ENCODE data around the gene CHMP4A.
A peak's percentile ranks its signal among the peaks of the same experiment; 100 is the strongest.
"Not testable (repeated sequence)": the region's sequence is repeated elsewhere in the genome, so short reads cannot be mapped to it uniquely, and the experiment has no call there.

CHMP4A gene

GRCh38 chr14:24233538-24233866 lies 20.2 kb upstream of the CHMP4A start:
- Histone ChIP-seq H3K9me3 (replicated peaks in 1 of 11) (no peaks in the 10 kb centered on the region), H3K4me1 (peaks cover 31 to 72% (median 47%) of the 10 kb centered on the region in 10 experiments), H3K27ac (peak overlapping the region; percentile 70 to 90 (median 85); a peak in 20 of 22 replicates), H3K27me3 (no peaks in the 10 kb centered on the region), H3K9ac (peak overlapping the region; percentile 78 to 92 (median 89)), H3K36me3 (peaks cover 45 to 61% (median 50%) of the 10 kb centered on the region in 11 experiments), H4K20me1 (peaks cover 0 to 18% (median 9%) of the 10 kb centered on the region in 11 experiments; a peak in 13 of 22 replicates), H3K4me3 (peak overlapping the region; percentile 72 to 93 (median 86)), H3K4me2 (peak overlapping the region; percentile 84 to 100 (median 98))
- TF ChIP-seq Cebpa-rat (IDR thresholded peaks at IDR 0.05), result no peak

DNA sequence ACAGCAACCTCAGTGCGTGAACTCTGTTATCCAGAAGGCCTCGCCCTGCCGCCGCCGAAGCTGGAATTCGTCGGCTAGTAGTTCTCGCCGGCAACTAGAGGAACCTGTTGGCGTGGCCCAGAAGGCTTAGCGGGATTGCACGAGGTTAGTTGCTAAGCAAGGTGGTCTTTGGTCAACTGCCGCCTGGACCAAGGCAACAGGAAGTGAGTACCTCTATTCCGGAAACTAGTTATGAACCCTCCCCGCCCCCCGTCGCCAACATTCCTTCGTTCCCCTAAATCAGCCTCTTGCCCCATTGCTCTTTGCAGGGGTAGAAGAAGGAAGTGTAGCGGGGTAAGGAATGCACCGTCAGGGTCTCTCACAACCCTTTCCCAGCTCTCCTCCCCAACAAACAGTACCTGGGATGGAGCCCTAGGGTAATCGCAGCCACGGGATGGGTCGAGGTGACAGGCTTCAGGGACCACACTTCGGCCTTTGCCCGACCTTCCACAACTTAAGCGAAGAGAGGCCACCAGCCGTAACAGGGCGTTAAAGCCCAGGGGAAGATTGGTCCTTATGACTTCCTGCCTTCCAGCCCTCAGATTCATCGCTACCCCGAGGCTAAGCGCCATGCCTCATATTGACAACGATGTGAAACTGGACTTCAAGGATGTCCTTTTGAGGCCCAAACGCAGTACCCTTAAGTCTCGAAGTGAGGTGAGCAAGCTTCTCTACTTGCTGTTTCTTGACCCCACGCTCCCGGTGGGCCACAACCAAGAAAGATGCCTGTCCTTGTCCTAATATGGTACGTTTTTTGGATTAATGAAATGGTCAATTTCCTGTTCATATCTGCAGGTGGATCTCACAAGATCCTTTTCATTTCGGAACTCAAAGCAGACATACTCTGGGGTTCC lies 19.6 kb upstream of the CHMP4A start, which contains the start of gene GMPR2:
GMPR2 (plus strand) TSS at position 285 of the 893 bp plus-strand sequence; CDS start at position 610, 325 bp downstream.
- no peak for TF ChIP-seq Cebpa-rat (IDR thresholded peaks at IDR 0.05)
- Histone ChIP-seq H4K20me1 (peaks cover 0 to 15% (median 7%) of the 10 kb centered on the region in 11 experiments; a peak in 11 of 22 replicates), H3K27ac (peak within 1 kb of the TSS; percentile 70 to 90 (median 85)), H3K4me1 (peaks cover 27 to 72% (median 42%) of the 10 kb centered on the region in 10 experiments), H3K27me3 (no peaks in the 10 kb centered on the region), H3K4me3 (peak within 1 kb of the TSS; percentile 72 to 93 (median 86)), H3K36me3 (peaks cover 45 to 61% (median 50%) of the 10 kb centered on the region in 11 experiments), H3K9me3 (replicated peaks in 1 of 11) (no peaks in the 10 kb centered on the region), H3K9ac (peak within 1 kb of the TSS; percentile 78 to 92 (median 89)), H3K4me2 (peak within 1 kb of the TSS; percentile 92 to 100 (median 98))

DNA sequence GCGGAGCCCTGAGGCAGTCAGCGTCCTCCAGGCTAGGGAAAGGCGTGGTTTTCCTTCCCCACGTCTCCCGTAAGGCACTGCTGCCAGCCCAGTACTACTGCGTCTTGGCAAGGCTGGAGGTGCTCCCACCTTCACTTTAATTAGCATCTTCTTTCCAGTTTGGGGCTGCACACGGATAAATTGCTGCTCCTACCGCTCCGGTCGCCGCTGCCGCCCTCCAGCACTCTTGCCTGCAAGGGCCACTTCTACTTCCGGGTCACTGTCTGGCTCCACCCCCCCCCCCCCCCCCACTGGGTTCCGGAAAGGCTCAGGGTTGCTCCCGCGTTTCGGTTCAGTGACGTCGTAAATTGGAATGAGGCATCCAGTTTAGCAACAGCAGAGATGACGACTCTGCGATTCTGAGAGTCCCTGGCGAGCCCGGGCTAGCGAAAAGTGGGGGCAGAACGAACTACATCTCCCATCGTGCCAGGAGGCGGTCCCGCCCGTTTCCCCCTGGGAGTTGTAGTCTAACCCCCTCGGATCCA lies 18.9 kb upstream of the CHMP4A start, which contains the start of gene NEDD8:
NEDD8 (minus strand) TSS at position 247 of the 524 bp plus-strand sequence; CDS start at position 147, 100 bp downstream.
- TF ChIP-seq Cebpa-rat (IDR thresholded peaks at IDR 0.05), result no peak
- Histone ChIP-seq H3K36me3 (peaks cover 41 to 61% (median 50%) of the 10 kb centered on the region in 11 experiments), H3K4me3 (peak within 1 kb of the TSS; percentile 72 to 93 (median 86))

GRCh38 chr14:24231263-24232120 lies 18.2 kb upstream of the CHMP4A start:
- H3K9ac ChIP-seq, result peak overlapping the region; percentile 78 to 92 (median 89)
- H3K36me3 ChIP-seq, result peaks cover 34 to 61% (median 44%) of the 10 kb centered on the region in 11 experiments
- TF ChIP-seq Cebpa-rat (IDR thresholded peaks at IDR 0.05), result no peak
- H3K9me3 ChIP-seq (replicated peaks in 1 of 11), result no peaks in the 10 kb centered on the region
- H3K4me2 ChIP-seq, result peak overlapping the region; percentile 85 to 100 (median 97)
- peaks cover 0 to 23% (median 8%) of the 10 kb centered on the region in 11 experiments; a peak in 9 of 22 replicates for H4K20me1 ChIP-seq
- H3K27me3 ChIP-seq, result no peaks in the 10 kb centered on the region
- peak overlapping the region; percentile 72 to 93 (median 86) for H3K4me3 ChIP-seq
- H3K27ac ChIP-seq, result peak overlapping the region; percentile 70 to 90 (median 85)
- peaks cover 27 to 70% (median 39%) of the 10 kb centered on the region in 10 experiments for H3K4me1 ChIP-seq

More for the DNA sequence above, 18.9 kb upstream of the CHMP4A start, which contains the start of gene NEDD8:
- Histone ChIP-seq H3K4me2 (peak within 1 kb of the TSS; percentile 92 to 100 (median 98)), H3K27me3 (no peaks in the 10 kb centered on the region), H3K9me3 (replicated peaks in 1 of 11) (no peaks in the 10 kb centered on the region), H3K4me1 (peaks cover 27 to 68% (median 39%) of the 10 kb centered on the region in 10 experiments), H3K27ac (peak within 1 kb of the TSS; percentile 70 to 90 (median 85)), H4K20me1 (peaks cover 0 to 16% (median 7%) of the 10 kb centered on the region in 11 experiments; a peak in 10 of 22 replicates), H3K9ac (peak within 1 kb of the TSS; percentile 78 to 92 (median 89))

DNA sequence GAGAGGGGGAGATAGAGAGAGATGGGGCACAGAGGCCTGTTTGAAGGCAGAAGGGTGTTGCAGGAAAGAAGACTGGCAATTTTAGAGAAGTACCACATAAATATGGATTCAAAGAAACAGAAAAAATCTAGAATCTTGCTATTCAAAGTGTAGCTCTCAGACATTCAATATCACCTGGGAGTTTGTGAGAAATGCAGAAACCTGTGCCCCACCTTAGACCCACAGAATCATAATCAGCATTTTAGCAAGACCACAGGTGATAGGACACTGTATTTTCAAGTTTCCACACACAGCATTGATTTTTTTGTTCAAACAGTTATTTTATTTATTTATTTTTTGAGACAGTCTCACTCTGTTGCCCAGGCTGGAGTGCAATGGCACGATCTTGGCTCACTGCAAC lies 15.6 kb upstream of the CHMP4A start:
- TF ChIP-seq Cebpa-rat (IDR thresholded peaks at IDR 0.05), result no peak
- no peaks in the 10 kb centered on the region for H3K27me3 ChIP-seq
- H3K4me3 ChIP-seq, result no peak overlapping the region
- peaks cover 20 to 58% (median 39%) of the 10 kb centered on the region in 11 experiments; a peak in 21 of 22 replicates for H3K36me3 ChIP-seq
- 0 out of 22 replicates have a peak overlapping the region, but pooled peaks of 1 of the 11 experiments have one; percentile 48 for H3K9ac ChIP-seq
- H3K4me1 ChIP-seq, result peaks cover 17 to 52% (median 22%) of the 10 kb centered on the region in 10 experiments
- H4K20me1 ChIP-seq, result peaks cover 0 to 42% (median 22%) of the 10 kb centered on the region in 11 experiments; a peak in 11 of 22 replicates
- no peak overlapping the region for H3K27ac ChIP-seq
- H3K4me2 ChIP-seq, result no peak overlapping the region
- H3K9me3 ChIP-seq (replicated peaks in 1 of 11), result no peaks in the 10 kb centered on the region

GRCh38 chr14:24226473-24226872 lies 13.2 kb upstream of the CHMP4A start:
- H3K4me2 ChIP-seq, result no peak overlapping the region
- H3K9me3 ChIP-seq (replicated peaks in 1 of 11), result no peaks in the 10 kb centered on the region
- H3K4me3 ChIP-seq, result no peak overlapping the region
- peaks cover 20 to 58% (median 39%) of the 10 kb centered on the region in 11 experiments for H3K36me3 ChIP-seq
- no peak for TF ChIP-seq Cebpa-rat (IDR thresholded peaks at IDR 0.05)
- peaks cover 7 to 44% (median 12%) of the 10 kb centered on the region in 10 experiments; a peak in 19 of 20 replicates for H3K4me1 ChIP-seq
- peaks cover 0 to 52% (median 24%) of the 10 kb centered on the region in 11 experiments; a peak in 14 of 22 replicates for H4K20me1 ChIP-seq
- H3K27me3 ChIP-seq, result no peaks in the 10 kb centered on the region
- H3K9ac ChIP-seq, result no peak overlapping the region
- H3K27ac ChIP-seq, result no peak overlapping the region

DNA sequence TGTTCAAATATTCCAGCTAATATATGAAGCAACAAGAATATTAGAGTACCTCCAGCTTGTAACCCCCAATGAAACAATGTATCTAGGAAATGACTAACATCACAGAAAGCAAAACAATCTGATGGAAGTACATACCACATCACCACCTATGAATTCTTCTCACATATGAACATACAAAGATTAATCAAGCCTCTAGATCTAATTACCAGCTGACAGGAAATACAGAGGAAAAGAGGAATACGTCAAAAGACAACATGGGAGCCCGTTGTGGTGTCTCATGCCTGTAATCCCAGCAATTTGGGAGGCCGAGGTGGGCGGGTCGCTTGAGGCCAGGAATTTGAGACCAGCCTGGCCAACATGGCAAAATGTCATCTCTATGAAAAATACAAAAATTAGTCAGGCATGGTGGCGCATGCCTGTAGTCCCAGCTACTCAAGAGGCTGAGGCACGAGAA lies 11.4 kb upstream of the CHMP4A start:
- Histone ChIP-seq H3K4me3 (no peak overlapping the region), H3K36me3 (peaks cover 20 to 59% (median 44%) of the 10 kb centered on the region in 11 experiments), H3K27ac (no peak overlapping the region), H3K9me3 (replicated peaks in 1 of 11) (no peaks in the 10 kb centered on the region), H3K4me2 (no peak overlapping the region), H3K9ac (no peak overlapping the region), H4K20me1 (peaks cover 0 to 70% (median 26%) of the 10 kb centered on the region in 11 experiments; a peak in 14 of 22 replicates), H3K27me3 (no peaks in the 10 kb centered on the region), H3K4me1 (peaks cover 0 to 31% (median under 1%) of the 10 kb centered on the region in 10 experiments; a peak in 7 of 20 replicates)
- TF ChIP-seq Cebpa-rat (IDR thresholded peaks at IDR 0.05), result no peak

GRCh38 chr14:24222987-24223386 lies 9.7 kb upstream of the CHMP4A start:
- H3K9me3 ChIP-seq (replicated peaks in 1 of 11); H3K27me3 ChIP-seq; H3K4me3 ChIP-seq; H3K4me2 ChIP-seq; H3K27ac ChIP-seq; H3K9ac ChIP-seq: not testable (repeated sequence)
- Histone ChIP-seq H3K36me3 (peaks cover 15 to 56% (median 40%) of the 10 kb centered on the region in 11 experiments), H4K20me1 (peaks cover 0 to 68% (median 26%) of the 10 kb centered on the region in 11 experiments; a peak in 14 of 22 replicates), H3K4me1 (peaks cover 0 to 16% (median 0%) of the 10 kb centered on the region in 10 experiments; a peak in 2 of 20 replicates)

All from BLaER1 treated with 17β-estradiol and CSF1 and Interleukin-3, amounts not matched to agents 10 nM and 100 nM (cell line).